Skeletal muscle tissue (tissue), 4 donors: ENCODE data around the gene ANGEL2. TPM values are rescaled to one million over a fixed set of nuclear protein-coding genes. Genes with fewer than 3 reads are reported as not detected.

Experiments used
- H3K27ac ChIP-seq: one replicate; pipeline ENCODE4 v1.7.0; 2013; ENCODE audit warnings: mild to moderate bottlenecking, low read depth, low read length, inconsistent platforms
- H3K27me3 ChIP-seq, 3 donors: one replicate each; pipeline ENCODE4 v1.7.0; 2013; ENCODE audit warnings: low read length in 3 of 3; ENCODE audit not compliant: control insufficient read depth in 3 of 3, insufficient read depth in 3 of 3
- H3K36me3 ChIP-seq, 3 donors: one replicate each; pipeline ENCODE4 v1.7.0; 2013; ENCODE audit warnings: low read length in 3 of 3; ENCODE audit not compliant: control insufficient read depth in 3 of 3, insufficient read depth in 3 of 3
- H3K4me1 ChIP-seq, 3 donors: one replicate each; pipeline ENCODE4 v1.7.0; 2013; ENCODE audit warnings: low read length in 3 of 3, mild to moderate bottlenecking in 3 of 3; ENCODE audit not compliant: control insufficient read depth in 3 of 3, insufficient read depth in 3 of 3
- H3K4me3 ChIP-seq, 3 donors: one replicate each; pipeline ENCODE4 v1.7.0; 2013; ENCODE audit warnings: low read length in 3 of 3
- H3K9ac ChIP-seq, 3 donors: one replicate each; pipeline ENCODE4 v1.7.0; 2013; ENCODE audit warnings: low read length in 3 of 3, mild to moderate bottlenecking in 3 of 3, moderate library complexity in 2 of 3, low read depth in 1 of 3
- H3K9me3 ChIP-seq, 3 donors: one replicate each; pipeline ENCODE4 v1.7.0; 2013; ENCODE audit warnings: low read length in 3 of 3; ENCODE audit not compliant: control insufficient read depth in 3 of 3
- total RNA-seq: library from RNA; depleted of rRNA; stranded (reverse); fragments of >200 nt; gene quantifications from one replicate; pipeline ENCODE4 v1.2.3, GENCODE V29; 2014
- donor health status: Osteomylitis.

ANGEL2 gene
- total RNA-seq, 1 donor from 2014 or later: 45.4 TPM

- Histone ChIP-seq H3K4me3 (no peak overlapping the region), H3K9ac (no peak overlapping the region), H3K27ac (no peak overlapping the region), H3K27me3 (peaks cover 3 to 19% (median 14%) of the 10 kb centered on the region in 3 donors), H3K4me1 (peaks cover 23 to 25% (median 25%) of the 10 kb centered on the region in 3 donors), H3K36me3 (no peaks in the 10 kb centered on the region), H3K9me3 (no peaks in the 10 kb centered on the region)
Observed at GRCh38 chr1:212953321-212953720, 62.3 kb downstream of the ANGEL2 start.

- Histone ChIP-seq H3K36me3 (no peaks in the 10 kb centered on the region), H3K4me1 (peaks cover 23 to 25% (median 25%) of the 10 kb centered on the region in 3 donors), H3K27ac (no peak overlapping the region), H3K4me3 (no peak overlapping the region), H3K9me3 (no peaks in the 10 kb centered on the region), H3K27me3 (peaks cover 0 to 19% (median 14%) of the 10 kb centered on the region in 3 donors), H3K9ac (peak overlapping the region in 2 of 3 donors; percentile 10 to 15)
Observed at GRCh38 chr1:212952641-212952976, 63.1 kb downstream of the ANGEL2 start.

DNA sequence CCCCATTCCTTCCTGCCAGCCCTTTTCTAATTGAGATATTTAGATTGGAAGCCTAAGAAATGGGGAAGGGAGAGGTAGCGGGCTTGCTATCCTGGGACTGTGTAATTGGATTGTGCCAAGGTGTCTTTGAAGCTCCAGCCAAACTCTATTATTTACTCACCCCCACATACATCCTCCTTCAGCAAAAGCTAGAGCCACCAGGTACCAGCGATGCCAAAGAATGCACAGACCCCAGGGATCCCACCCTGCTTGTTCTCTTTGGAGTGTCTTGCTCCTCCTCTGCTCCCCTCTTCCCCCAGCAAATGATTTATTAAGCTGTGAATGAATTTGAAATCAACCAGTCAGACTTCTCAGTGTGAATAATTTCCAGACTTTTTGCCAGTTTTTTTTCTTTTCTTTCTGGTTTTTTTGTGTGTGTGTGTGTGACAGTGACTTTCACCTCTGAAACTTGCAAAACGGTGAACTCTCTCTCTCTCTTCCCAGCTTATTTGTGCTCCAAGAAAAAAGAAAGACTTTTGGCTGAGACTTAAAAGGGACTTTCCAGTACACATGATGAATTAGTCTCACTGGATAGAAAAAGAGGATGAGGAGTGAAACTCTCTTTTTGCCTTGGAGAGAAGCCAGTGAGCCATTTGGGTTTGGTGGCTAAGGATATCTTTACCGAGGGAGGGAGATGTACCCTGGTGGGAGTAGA, 63.6 kb downstream of the ANGEL2 start:
- Histone ChIP-seq H3K27ac (no peak overlapping the region), H3K4me3 (peak overlapping the region in 2 of 3 donors; percentile 41 to 44), H3K9ac (peak overlapping the region in 1 of 3 donors; percentile 10), H3K4me1 (peaks cover 23 to 25% (median 25%) of the 10 kb centered on the region in 3 donors), H3K9me3 (no peaks in the 10 kb centered on the region), H3K27me3 (peaks cover 0 to 19% (median 14%) of the 10 kb centered on the region in 3 donors), H3K36me3 (no peaks in the 10 kb centered on the region)

GRCh38 chr1:212951126-212951946, 64.3 kb downstream of the ANGEL2 start:
- Histone ChIP-seq H3K36me3 (no peaks in the 10 kb centered on the region), H3K9ac (peak overlapping the region in 2 of 3 donors; percentile 53 to 70), H3K9me3 (no peaks in the 10 kb centered on the region), H3K4me3 (peak overlapping the region; percentile 71 to 80 (median 73)), H3K27ac (no peak overlapping the region), H3K27me3 (peaks cover 0 to 19% (median 14%) of the 10 kb centered on the region in 3 donors), H3K4me1 (peaks cover 23 to 25% (median 25%) of the 10 kb centered on the region in 3 donors)

DNA sequence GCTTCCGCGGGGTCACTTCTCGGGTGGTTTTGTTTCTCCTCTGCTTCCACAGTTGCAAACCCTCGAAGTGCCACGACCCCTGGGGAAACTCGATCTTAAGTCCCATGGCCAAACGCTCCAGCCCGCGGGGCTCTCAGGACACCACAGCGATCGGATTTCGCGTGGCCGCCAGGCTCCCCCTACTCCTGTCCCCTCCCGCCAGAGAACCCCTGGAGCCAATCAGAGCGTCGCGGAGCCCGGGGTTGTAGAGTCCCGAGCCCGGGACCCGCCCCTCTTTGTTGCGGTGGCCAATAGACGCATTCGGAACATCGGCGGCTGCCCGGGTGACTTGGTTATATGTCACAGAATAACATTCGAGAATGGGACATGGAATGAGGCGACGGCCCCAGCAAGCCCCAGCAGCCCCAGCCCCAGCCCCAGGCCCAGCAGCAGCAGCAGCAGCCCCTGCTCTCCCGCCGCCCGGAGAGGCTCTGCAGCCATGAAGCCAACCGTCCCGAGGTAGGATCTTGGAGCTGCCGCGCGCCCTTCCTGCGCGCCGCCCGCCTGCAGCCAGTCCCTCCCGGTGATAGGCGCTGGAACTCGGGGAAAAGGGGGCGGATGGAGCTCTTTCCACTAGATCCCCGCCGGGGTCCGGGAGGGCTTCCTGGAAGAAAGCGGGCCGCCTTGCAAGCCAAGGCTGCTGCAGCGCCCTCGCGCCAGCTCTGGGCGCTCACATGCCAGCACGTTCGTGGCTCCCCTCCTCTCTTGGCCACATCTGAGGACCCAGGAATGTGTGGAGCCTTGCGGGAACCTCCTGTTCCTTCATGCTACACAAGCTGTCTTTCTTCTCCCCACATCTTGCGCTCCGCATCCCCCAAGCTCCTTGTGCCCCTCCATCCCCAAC, 65.2 kb downstream of the ANGEL2 start, which contains the start of gene VASH2:
Gene VASH2 (plus strand): TSS at position 299 of the 883 bp plus-strand sequence. CDS start 1,002 bp downstream, outside the sequence.
- H3K4me3 ChIP-seq: peak within 1 kb of the TSS; percentile 71 to 80 (median 73)
- H3K4me1 ChIP-seq: peaks cover 23 to 25% (median 25%) of the 10 kb centered on the region in 3 donors
- H3K27me3 ChIP-seq: peaks cover 0 to 19% (median 14%) of the 10 kb centered on the region in 3 donors
- H3K36me3 ChIP-seq: no peaks in the 10 kb centered on the region
- H3K27ac ChIP-seq: no peak within 1 kb of the TSS
- H3K9me3 ChIP-seq: no peaks in the 10 kb centered on the region
- peak within 1 kb of the TSS in 2 of 3 donors; percentile 57 to 70 for H3K9ac ChIP-seq

- Histone ChIP-seq H3K27ac (no peak overlapping the region), H3K4me1 (peaks cover 23 to 25% (median 25%) of the 10 kb centered on the region in 3 donors), H3K36me3 (no peaks in the 10 kb centered on the region), H3K27me3 (peaks cover 0 to 19% (median 14%) of the 10 kb centered on the region in 3 donors), H3K9me3 (no peaks in the 10 kb centered on the region), H3K4me3 (peak overlapping the region; percentile 71 to 80 (median 73)), H3K9ac (peak overlapping the region in 2 of 3 donors; percentile 57 to 70)
Observed at GRCh38 chr1:212949771-212950170, 65.9 kb downstream of the ANGEL2 start.

DNA sequence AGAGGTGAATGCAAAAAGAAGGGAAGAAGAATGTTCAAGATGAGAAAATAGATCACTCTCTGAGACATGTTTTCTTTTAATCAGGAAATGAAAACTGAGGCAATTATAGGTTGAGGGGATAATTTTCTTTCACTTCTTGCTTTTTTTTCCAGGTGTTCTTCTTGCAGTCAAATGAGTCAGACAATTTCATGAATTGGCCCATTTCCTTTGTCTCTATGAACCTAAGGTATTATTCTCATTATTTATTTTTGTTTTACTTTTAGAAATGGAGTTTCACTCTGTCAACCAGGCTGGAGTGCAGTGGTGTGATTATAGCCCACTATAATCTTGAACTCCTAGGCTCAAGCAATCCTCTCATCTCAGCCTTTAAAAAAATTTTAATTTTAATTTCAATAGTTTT, 68.8 kb downstream of the ANGEL2 start:
- H3K9ac ChIP-seq: no peak overlapping the region
- H3K4me1 ChIP-seq: peaks cover 11 to 17% (median 14%) of the 10 kb centered on the region in 3 donors
- H3K27me3 ChIP-seq: peaks cover 0 to 19% (median 14%) of the 10 kb centered on the region in 3 donors

DNA sequence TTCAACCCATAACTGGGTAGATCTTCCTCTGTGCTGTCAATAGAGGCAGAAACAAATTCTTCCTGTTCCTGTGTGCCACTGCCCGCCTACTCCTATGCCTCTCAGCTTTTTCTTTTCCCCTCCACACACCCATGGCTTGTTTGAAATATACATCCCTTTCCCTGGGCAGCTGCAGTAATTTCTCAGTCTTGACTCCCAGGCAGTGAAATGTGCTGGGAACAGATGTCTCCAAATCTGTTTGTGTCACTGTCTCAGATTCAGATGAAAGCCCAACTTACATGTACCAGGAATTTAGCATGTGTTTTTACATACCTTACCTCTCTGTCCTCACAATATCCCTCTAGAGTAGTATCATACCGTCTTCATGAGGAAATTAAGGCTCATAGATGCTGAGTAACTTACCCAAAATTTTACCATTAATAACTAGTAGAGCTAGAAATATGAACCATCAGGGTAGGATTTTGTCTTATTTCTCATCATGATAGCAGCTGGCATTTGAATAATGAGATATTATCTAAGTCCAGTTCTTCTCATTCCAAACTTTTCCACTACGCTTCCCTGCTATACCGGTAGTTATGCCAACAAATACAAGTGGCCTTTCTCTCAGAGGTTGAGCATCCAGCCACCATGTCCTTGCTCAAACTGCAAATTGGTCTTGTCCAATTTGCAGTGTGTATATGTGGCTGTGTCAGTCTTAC, 70.1 kb downstream of the ANGEL2 start:
- peaks cover 4 to 6% (median 6%) of the 10 kb centered on the region in 3 donors for H3K4me1 ChIP-seq
- H3K9ac ChIP-seq: no peak overlapping the region
- no peaks in the 10 kb centered on the region for H3K9me3 ChIP-seq

More for the DNA sequence above, 68.8 kb downstream of the ANGEL2 start:
- no peak overlapping the region for H3K4me3 ChIP-seq
- no peak overlapping the region for H3K27ac ChIP-seq
- H3K36me3 ChIP-seq: no peaks in the 10 kb centered on the region
- no peaks in the 10 kb centered on the region for H3K9me3 ChIP-seq

GRCh38 chr1:212945056-212945455, 70.6 kb downstream of the ANGEL2 start:
- Histone ChIP-seq H3K27me3 (peaks cover 0 to 9% (median 8%) of the 10 kb centered on the region in 3 donors), H3K27ac (no peak overlapping the region), H3K9ac (no peak overlapping the region), H3K36me3 (no peaks in the 10 kb centered on the region), H3K9me3 (no peaks in the 10 kb centered on the region), H3K4me1 (peaks cover 2 to 4% (median 4%) of the 10 kb centered on the region in 3 donors), H3K4me3 (no peak overlapping the region)

More for the DNA sequence above, 70.1 kb downstream of the ANGEL2 start:
- no peak overlapping the region for H3K27ac ChIP-seq
- no peaks in the 10 kb centered on the region for H3K36me3 ChIP-seq
- H3K4me3 ChIP-seq: no peak overlapping the region
- H3K27me3 ChIP-seq: peaks cover 0 to 12% (median 8%) of the 10 kb centered on the region in 3 donors
